ENCODE measurements around the gene CCL26. TPM values are rescaled to one million over a fixed set of nuclear protein-coding genes. Genes with fewer than 3 reads are reported as not detected.

The CCL26 gene
- total RNA-seq, 1 donor from 2014 or later: not detected

DNA sequence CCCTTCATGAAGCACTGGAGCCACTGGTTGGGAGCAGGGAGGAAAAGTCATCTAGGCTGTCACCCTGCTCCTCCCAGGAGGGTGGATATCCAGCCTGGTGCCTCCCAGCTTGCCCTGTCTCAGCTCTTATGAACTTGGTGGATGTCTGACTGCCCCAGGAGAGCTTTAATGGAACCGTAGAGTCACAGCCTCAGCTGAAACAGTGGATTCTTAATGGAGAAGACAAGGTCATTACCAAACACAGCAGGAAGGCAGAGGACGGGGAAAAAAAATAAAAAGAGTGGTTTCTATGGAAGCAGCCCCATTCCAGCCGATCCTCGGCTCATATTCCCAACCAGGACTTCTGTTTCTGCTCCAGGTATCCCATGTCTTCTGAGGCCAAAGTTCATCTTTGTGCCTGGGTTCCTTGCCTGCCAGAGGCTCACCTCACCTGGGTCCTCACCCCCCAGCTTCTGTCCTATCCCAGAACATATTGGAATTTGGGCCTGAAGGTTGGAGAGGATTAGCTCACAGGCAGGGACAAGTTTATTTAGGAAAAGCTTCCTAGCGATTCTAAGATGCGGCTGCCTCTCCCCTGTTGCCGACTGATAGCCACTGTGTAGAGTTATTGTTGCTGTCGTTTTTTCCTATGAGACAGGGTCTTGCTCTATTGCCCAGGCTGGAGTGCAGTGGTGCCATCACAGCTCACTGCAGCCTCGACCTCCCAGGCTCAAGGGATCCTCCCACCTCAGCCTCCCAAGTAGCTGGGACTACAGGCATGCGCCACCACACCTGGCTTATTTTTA, 15.6 kb downstream of the CCL26 start:
- Mint-ChIP-seq H3K36me3 (ENCODE audit: low read depth) (no peaks in the 10 kb centered on the region), H3K4me3 (no peak overlapping the region), H3K9me3 (no peaks in the 10 kb centered on the region), H3K27ac (ENCODE audit: unreplicated experiment) (no peak overlapping the region), H3K27me3 (ENCODE audit: low read depth) (no peaks in the 10 kb centered on the region), H3K4me1 (peaks cover 6% of the 10 kb centered on the region)
- TF ChIP-seq, protein P1, sequence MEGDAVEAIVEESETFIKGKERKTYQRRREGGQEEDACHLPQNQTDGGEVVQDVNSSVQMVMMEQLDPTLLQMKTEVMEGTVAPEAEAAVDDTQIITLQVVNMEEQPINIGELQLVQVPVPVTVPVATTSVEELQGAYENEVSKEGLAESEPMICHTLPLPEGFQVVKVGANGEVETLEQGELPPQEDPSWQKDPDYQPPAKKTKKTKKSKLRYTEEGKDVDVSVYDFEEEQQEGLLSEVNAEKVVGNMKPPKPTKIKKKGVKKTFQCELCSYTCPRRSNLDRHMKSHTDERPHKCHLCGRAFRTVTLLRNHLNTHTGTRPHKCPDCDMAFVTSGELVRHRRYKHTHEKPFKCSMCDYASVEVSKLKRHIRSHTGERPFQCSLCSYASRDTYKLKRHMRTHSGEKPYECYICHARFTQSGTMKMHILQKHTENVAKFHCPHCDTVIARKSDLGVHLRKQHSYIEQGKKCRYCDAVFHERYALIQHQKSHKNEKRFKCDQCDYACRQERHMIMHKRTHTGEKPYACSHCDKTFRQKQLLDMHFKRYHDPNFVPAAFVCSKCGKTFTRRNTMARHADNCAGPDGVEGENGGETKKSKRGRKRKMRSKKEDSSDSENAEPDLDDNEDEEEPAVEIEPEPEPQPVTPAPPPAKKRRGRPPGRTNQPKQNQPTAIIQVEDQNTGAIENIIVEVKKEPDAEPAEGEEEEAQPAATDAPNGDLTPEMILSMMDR (conservative IDR thresholded peaks at IDR 0.05): no peak
- no peak for DNase-seq (ENCODE audit: low read depth, low spot score)

DNA sequence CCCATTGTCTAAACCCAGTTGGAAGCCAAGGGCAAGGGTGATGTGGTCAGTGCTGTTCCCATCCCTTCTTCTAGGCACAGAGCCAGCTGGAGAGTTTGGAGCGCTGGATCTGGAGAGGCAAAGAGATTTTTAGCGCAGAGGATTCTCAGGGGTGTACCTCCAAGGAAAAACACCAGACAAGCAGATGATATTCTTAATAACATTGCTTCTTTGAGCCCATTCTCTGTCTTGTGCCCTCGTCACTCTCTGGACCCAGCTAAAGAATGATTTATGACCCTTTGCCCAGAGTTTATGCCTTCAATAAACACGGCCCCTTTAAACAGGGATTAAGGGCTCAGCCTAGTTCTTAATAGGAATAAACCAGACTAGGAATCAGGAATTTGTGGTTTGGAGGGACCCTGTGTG, 28.6 kb downstream of the CCL26 start:
- TF ChIP-seq, protein P1 (conservative IDR thresholded peaks at IDR 0.05): no peak
- Mint-ChIP-seq H3K36me3 (ENCODE audit: low read depth) (no peaks in the 10 kb centered on the region), H3K4me3 (peak overlapping the region; percentile 64)

DNA sequence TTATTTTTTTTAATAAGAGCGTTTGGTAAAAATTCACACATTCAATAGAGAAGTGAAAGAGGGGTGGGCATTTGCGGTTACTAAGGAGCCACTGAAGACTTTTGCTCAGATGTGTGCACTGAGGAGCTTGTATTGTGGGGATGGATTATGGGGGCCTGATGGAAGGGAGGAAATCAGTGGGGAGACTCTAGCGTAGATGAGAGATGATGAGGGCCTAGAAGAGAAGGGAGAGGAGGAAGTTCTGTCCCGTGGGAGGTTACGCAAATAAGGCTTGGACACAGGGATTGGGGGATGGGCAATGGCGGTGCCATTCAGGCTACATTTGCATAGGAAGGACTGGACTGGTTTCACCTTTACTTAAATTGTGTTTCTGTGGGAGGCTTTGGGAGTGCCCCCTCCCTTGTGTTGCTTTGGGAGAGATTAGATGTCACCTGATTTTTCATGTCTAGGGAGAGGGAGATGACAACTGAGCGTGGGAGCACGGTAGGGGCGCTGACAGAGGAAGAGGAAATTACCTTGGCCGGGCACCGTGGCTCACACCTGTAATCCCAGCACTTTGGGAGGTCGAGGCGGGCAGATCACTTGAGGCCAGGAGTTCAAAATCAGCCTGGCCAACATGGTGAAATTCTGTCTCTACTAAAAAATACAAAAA, 31.0 kb downstream of the CCL26 start:
- H3K4me3 Mint-ChIP-seq: peak overlapping the region; percentile 76

More for the DNA sequence above, 28.6 kb downstream of the CCL26 start:
- Mint-ChIP-seq H3K9me3 (no peaks in the 10 kb centered on the region), H3K4me1 (peaks cover 16% of the 10 kb centered on the region), H3K27ac (ENCODE audit: unreplicated experiment) (no peak overlapping the region), H3K27me3 (ENCODE audit: low read depth) (peaks cover 9% of the 10 kb centered on the region)
- DNase-seq (ENCODE audit: low read depth, low spot score): no peak

DNA sequence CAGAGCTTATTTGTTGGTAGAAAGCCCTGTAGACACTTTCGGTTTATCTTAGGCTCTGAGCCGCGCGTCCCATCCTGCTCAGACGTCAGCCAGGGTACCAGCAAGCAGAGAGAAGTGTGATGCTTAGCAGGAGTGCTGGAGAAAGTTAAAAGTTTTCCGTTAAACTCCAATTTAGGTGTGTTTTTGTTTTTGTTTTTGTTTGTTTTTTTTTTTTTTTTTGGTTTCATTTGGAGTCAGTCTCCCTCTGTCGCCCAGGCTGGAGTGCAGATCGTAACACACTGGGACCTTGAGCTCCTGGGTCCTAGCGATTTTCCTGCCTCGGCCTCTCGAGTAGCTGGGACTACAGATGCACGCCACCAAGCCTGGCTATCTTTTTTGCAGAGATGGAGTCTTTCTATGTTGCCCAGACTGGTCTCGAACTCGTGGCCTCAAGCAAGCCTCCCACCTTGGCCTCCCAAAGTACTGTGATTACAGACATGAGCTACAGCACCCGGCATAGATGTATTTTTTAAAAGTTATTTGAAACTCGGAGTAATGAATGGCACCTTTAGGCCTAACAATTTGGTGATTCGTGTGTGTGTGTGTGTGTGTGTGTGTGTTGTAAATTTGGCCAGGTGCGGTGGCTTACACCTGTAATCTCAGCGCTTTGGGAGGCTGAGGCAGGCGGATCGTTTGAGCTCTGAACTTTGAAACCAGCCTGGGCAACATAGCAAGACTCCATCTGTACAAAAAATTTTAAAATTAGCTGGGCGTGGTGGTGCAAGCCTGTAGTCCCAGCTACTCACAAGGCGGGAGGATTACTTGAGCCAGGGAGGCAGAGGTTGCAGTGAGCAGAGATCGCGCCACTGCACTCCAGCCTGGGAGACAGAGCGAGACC, 32.0 kb downstream of the CCL26 start:
- Mint-ChIP-seq H3K36me3 (ENCODE audit: low read depth) (no peaks in the 10 kb centered on the region), H3K4me3 (peak overlapping the region; percentile 97), H3K27me3 (ENCODE audit: low read depth) (peaks cover 26% of the 10 kb centered on the region), H3K4me1 (peaks cover 31% of the 10 kb centered on the region), H3K27ac (ENCODE audit: unreplicated experiment) (peak overlapping the region; percentile 81), H3K9me3 (no peaks in the 10 kb centered on the region)
- DNase-seq (ENCODE audit: low read depth, low spot score): no peak
- TF ChIP-seq, protein P1 (conservative IDR thresholded peaks at IDR 0.05): no peak

More for the DNA sequence above, 31.0 kb downstream of the CCL26 start:
- TF ChIP-seq, protein P1 (conservative IDR thresholded peaks at IDR 0.05): no peak
- no peak overlapping the region for H3K27ac Mint-ChIP-seq (ENCODE audit: unreplicated experiment)
- H3K9me3 Mint-ChIP-seq: no peaks in the 10 kb centered on the region
- peaks cover 29% of the 10 kb centered on the region for H3K4me1 Mint-ChIP-seq
- H3K36me3 Mint-ChIP-seq (ENCODE audit: low read depth): no peaks in the 10 kb centered on the region
- peaks cover 26% of the 10 kb centered on the region for H3K27me3 Mint-ChIP-seq (ENCODE audit: low read depth)
- DNase-seq (ENCODE audit: low read depth, low spot score): no peak

All from neural crest cell (in vitro differentiated cells).